Pons (tissue), 1 donor: Measurements from ENCODE around the gene CLEC3B.
A peak's percentile ranks its signal among the peaks of the same experiment; 100 is the strongest.

Experiments
- DNase-seq: peaks from one replicate; pipeline ENCODE4 v3.0.0-alpha.2; 2016; ENCODE audit warnings: low spot score

CLEC3B gene

DNA sequence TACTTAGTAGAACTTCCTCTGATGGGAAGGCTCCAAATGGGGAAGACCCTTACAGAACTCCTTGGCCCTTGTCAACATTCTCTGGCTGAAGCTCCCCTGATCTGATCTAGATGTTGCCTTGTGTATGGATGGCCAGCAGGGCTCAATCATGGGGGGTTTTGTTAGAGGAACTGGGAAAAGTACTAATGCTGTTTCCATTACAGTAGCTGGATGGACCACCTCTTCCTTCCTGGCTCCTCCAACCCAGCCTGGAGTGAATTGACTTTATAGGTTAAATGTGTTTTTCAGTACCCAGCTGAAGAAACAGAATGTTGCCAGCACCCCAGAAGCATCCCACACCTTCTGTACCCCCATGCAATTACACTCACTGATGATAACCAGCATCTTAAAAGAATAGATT, 22.7 kb upstream of the CLEC3B start:
- DNase-seq: no peak

DNA sequence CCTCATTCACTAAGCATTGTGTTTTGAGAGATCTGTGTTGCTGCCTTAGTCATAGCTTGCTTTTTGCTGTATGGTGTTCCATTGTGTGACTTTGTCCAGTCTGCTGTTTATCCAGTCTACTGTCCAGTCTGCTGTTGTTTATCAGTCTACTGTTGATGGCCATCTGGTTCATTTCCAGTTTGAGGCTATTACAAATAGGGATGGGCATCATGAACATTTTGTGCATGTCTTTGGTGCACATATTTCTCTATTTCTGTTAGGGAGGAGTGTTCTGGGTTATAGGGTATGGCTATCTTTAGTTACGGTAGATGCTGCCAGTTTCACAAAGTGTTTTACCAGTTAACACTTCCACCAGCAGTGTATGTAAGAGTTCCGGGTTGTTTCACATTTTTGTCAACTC, 22.2 kb upstream of the CLEC3B start:
- no peak for DNase-seq

DNA sequence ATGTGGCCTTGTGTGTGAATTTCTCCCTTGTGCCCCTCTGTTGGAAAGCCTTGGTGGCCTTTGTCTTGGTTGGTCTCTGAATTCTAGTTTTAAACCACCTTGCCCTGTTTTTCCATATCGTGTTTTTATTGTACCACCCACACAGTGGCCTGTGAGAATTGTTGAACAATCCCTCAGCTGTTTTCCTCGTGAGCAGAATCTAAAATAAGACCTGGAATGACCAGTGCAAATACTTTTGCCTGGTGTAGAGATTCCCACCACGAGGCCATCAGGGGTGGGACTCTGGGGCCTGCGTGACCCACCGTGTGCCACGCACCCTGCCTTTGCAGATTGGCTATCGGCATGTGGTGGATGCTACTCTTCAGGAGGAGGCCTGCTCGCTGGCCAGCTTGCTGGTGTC, 19.0 kb upstream of the CLEC3B start:
- no peak for DNase-seq

DNA sequence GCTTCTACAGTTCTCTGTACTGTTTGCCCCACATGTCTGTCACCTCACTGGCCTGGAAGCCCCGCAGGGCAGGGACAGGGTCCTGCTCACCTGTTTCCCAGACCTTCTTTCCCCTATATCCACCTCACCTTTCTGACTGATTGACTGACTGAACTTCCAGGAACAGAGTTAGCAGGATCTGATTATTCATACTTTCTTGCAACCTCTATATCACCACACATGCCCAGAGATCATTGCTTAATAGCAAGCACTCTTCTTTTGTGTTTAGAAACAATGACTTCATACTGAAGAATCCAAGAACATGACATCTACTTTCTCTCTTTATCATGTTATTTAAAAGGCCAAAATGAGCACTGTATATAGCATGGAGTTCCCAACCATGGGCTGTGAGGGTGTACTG, 18.0 kb upstream of the CLEC3B start:
- no peak for DNase-seq

DNA sequence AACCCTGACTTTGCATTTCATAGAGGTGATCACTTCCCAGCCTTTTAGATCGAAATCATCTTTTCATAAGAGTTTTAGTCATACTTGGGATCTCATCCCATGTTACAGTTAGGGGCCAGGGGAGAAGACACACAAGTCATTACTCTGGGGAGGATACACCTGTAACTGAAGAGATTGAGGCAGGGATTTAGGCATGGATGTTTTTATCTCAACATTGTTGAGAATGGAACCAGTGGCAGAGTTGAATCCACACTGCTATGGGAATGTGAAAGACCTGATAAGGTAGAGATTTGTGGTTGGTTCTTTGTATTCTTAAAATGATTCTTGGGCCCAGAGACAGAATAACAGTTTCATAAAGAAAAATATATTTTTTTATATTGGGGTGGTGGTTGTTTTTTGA, 16.2 kb upstream of the CLEC3B start:
- DNase-seq: no peak

DNA sequence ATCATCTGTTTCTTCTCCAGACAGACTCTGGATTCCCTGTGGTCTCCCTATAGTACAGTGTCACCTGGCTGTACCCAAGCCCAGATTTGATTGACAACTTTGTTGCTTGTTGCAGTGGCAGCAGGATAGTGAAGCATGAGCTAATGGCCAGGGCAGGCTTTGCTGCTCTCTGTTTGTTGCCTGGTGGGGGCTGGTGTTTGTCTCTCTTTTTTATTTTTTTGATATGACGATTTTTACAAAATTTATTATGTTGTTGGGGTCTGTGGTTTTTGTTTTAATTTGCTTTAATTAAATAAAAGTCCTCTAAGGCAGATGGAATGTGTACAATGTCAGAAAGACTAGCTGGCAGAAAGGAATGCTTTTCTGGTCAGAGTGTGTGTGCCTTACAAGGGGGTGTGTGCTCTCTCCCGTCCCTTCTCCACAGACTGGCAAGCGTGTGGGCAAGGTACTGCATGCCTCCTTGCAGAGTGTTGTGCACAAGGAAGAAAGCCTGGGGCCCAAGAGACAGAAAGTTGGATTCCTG, 15.2 kb upstream of the CLEC3B start:
- no peak for DNase-seq

DNA sequence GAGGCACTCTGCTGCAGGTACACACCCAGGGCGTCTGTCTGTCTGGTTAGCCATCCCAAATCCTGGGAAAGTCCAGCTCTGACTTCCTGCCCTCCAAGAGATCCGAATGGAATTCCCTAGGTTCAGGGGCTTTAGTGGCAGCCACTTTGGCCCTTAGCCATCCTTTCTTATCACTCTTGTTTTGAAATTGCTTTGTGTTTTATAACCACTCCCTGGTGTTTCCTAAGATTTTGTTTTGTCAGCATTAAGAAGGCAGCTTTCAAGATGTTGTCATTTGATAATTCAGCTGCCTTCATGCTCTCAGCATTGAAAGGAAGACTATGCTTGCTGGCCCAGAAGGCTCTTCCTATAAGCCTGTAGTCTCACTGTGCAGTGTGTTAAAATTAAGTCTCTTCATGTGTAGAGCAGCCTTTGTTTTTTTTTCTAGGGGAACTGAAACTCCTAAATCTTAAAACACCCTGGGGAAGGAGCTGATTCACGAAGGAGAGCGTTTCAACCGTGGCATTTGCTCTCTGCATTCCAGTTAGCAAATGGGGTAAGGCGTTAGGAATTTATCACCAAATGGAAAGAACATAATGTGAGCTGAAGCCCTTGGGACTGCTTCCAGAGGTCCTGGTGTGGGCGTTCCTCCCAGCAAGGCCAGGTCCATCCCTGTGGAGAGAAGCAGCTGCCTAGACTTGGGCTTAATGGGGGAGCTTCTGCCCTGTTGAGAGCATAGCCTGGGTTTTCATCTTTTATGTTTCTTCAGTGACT, 14.2 kb upstream of the CLEC3B start:
- peak; percentile 69 for DNase-seq

DNA sequence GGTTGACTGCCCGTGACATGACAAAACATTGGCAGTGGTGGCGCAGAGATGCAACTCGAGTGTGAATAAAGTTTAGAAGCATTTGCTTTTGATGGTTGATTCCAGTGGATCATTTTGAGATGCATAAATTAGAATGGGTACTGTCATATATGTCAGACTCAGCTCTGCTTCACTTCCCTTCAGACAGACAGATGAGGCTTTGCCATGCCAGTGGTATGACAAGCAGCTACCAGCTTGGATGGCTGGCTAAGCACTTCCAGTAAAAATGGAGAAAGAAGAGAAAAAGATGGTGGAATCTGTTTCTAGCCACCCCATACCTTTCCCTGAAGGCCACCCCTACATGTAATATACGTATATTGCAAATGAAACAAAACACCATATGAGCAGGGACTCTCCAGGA, 13.5 kb upstream of the CLEC3B start:
- DNase-seq: no peak

DNA sequence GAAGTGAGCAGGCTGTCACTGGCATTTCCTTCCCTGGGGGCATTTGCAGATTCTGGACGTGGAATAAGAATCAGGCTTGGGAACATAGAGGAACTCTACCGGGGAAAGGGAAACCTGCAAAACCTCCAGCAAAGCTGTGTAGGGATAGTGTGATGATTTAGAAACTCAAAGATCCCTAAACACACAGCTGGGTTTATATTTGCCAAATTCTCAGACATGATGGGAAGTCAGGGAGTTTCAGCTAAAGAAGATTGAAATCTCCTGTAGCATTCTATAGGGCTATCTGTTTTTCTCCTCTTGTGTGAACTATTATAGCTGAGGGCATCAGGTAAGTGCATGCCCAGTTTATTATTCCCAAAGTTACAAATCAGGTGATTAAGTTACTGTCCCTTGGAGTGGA, 9.2 kb upstream of the CLEC3B start:
- no peak for DNase-seq

DNA sequence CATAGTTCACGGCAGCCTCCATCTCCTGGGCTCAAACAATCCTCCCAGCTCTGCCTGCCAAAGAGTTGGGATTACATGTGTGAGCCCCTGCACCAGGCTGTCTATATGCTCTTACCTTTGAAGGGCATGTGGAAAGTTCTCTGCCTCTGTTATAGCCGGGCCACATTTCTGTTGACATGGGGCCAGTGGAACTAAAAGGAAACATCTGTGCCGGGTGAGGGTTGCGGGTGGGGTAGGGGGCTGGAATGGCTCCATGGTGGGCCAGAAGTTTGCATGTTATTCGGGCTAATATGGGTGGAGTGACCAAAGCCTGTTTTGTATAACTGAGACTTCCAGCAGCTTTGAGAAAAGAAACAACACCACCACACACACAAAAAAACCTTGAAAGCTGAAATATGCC, 8.3 kb upstream of the CLEC3B start:
- DNase-seq: no peak

DNA sequence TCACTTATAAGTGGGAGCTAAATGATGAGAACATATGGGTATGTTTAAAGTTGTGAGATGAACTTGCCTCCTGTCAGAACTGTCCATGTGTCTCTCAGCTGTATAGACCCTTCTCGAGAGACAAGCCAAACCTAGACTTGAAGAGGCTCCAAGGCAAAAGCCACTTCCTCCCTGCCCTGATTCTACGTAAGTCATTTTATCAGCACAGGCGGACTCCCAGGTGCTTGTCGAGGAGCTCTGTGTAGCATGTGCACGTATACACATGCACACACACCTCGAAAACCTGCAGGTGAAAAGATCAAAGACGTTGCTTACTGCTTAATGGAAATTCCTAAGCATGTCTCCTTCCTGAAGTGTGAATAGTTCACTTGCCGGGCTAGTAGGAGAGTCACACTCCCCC, 5.6 kb upstream of the CLEC3B start:
- no peak for DNase-seq

DNA sequence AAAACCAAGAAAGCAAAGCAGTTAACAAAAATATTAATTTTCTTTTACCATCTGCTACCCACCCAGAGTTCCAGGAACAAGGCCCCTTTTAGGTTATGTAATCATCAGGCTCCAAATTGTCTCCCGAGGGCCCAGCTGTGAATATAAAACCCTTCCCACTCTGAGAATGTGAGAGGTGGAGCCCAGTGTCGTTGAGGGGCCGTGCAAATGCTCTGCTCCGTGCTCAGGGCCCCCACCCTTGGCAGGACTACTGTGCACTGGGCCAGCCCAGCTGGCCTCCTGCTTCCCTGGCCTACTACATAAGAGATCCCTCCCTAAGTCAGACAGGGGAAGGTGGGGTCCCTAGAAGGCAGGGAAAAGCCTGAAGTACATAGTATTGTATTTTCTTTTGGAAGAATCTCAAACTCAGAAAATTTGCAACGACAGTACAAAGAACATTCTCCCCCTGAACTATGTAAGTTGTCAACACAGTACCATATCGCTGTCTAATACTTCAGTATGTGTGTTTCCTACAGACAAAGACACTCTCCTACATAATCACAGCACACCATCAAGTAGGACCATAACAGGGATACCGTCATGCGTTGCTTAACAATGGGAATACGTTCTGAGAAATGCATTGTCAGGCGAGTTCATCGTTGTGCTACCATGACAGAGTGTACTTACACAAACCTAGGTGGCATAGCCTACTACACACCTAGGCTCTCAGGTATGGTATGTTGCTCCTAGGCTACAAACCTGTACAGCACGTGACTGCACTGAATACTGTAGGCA, 4.4 kb upstream of the CLEC3B start:
- no peak for DNase-seq

DNA sequence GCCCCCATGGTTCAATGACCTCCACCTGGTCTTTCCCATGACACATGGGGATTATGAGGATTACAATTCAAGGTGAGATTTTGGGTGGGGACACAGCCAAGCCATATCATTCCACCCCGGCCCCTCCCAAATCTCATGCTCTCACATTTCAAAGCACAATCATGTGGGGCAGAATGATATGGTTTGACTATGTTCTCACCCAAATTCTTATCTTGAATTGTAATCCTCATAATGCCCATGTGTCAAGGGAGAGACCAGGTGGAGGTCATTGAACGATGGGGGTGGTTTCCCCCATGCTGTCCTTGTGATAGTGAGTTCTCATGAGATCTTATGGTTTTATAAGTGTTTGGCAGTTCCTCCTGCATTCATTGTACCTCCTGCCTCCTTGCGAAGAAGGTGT, 2.4 kb upstream of the CLEC3B start:
- no peak for DNase-seq

DNA sequence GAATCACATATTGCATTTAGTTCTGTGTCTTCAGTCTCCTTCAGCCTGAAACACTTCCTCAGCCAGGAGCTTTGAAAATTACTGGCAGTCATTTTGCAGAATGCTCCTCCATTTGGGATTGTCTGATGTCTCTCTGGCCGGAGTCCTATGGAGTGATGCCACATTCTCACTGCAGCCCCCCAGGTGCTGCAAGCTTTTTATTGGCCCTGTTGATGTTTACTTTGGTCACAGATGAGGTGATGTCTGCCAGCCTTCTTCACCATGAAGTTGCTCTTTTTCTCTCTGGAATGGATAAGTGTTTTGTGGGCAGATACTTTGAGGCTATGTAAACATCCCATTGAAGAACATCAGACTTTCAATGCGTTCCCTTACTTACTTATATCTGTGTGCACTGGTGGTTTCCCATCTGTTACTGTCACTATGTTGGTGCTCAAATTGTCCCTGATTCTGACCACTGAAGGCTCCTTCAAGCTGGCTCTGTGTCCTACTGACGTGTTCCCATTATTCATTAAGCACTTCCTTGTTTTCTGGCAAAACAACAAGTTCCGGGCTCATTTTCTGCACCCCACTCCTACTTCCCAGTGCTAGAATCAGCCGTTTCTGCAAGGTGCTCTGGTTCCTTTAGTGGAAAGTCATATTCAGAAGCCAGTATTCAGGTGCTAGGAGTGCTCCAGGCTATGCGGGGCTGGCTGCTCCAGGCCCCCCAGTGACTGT, 1.4 kb upstream of the CLEC3B start:
- DNase-seq: no peak

DNA sequence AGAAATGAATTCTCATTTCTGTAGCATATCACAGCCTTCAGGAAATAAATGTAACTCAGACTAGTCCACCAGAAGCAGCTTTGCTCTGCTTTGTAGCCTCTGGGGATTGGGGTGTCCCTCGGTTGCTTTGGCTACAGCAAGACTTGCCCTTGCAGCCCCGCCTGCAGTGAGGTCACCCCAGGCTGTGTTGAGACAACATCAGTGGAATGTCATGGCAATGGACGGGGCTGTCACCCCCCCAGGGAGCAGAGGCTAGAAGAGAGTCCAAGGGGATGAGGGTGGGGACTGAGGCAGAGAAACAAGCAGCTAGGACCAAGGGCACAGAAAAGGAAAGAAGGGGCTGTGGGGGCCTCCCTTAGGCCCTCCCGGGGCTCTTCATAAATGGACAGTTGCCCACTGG, 854 bp downstream of the CLEC3B start:
- no peak for DNase-seq

DNA sequence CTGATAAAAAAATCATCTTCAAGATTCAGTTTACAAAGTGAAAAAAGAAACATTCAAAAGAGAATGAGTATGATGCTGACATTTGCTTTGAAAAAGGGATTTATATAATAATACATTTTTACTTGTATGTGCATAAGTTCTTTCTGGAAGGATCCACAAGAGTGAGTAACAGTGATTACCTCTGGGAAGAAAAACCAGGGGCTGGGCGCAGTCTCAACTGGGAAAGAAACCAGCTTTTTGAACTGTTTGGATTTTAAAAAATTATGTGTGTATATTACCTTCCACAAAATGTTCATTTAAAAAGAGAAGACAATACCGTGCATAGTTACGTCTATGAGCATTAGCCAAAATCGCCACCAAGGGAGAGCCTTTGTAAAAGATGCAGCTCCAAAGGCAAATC, 1.3 kb downstream of the CLEC3B start:
- DNase-seq: no peak

DNA sequence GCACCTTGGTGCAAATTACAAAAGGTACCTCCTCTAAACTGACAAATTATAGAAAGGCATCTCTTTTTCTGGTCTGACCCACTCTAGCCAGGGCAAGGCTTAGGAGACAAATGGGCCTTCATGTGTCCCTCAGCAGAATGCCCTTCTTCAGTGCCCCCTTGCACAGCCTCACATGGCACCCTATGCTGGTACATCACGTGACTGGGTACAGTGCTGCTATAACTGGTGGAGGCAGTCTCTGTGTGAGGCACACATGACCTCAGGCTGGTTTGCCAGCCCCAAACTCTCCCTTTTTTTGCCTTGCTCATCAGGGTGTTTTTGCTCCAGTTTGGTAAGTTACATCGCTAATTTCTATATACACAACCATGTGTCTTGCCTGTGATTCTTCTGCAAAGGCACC, 3.1 kb downstream of the CLEC3B start:
- DNase-seq: no peak

DNA sequence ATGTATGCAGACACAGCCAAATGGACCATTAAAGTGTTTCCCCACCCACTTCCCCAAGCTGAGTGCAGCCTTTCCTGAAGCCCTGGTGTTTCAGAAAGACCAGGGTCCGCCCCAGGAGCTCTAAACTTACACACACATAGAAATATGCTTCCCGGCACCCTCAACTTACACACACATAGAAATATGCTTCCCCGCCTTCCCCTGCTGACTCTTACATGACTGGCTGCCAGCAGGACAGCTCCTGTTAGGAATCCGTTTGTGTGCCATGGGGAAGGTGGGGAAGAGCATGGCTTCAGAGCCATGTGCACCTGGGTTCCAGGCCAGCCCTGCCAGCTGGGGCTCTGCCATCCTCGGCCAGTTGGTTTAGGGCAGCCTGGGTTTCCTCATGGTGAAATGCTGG, 3.6 kb downstream of the CLEC3B start:
- no peak for DNase-seq

DNA sequence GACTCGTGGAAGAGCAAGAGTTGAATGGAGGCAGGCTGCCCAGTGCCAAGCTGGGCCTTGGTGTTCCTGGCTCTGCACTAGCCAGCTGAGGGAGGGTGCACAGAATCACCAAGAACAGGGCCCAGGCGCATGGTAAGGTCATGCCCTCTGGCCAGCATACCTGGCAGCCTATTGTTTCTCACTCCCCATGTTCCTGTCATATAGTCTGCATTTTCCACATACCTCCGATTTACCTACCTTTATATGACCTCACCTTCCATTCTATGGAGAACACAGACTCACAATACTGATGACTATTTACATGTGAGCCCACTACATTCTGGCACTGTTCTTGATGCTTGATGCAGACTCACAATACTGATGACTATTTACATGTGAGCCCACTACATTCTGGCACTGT, 5.4 kb downstream of the CLEC3B start:
- no peak for DNase-seq

DNA sequence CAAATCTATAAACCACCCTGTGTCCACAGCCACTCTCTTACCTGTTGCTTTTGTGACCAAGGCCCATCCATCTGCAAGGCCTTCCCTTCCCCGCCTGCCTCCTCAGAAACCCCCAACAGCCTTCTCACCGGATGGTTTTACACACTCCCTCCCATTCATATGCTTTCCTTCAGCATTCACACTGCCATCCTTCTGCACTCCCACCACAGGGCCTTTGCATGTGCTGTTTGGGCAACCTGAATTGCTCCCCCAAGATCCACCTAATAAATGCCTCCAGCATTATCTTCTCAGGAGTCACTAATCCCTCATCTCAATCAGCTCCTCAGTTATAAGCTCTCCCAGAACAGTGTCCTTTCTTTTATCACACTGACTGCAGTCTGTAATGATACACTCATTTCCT, 6.0 kb downstream of the CLEC3B start:
- DNase-seq: no peak

DNA sequence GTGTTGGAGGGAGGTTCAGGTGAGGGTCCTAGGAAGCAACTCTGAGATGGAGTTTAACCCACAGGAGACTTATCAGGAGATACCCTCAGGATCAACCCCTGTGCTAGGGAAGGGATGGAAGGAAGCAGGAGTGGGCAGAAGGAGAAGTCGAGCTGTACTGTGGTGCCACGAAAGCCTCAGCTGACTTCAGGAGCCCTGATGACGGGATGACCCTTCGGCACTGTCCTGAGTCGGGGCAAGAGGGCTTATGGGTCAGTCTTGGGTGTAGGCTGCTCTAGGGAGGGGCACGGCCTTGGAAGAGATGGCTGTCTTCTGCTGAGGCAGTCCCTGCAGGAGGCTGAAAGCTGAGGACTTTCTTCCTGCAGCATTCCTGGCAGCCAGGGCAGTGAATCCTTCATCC, 7.7 kb downstream of the CLEC3B start:
- no peak for DNase-seq

DNA sequence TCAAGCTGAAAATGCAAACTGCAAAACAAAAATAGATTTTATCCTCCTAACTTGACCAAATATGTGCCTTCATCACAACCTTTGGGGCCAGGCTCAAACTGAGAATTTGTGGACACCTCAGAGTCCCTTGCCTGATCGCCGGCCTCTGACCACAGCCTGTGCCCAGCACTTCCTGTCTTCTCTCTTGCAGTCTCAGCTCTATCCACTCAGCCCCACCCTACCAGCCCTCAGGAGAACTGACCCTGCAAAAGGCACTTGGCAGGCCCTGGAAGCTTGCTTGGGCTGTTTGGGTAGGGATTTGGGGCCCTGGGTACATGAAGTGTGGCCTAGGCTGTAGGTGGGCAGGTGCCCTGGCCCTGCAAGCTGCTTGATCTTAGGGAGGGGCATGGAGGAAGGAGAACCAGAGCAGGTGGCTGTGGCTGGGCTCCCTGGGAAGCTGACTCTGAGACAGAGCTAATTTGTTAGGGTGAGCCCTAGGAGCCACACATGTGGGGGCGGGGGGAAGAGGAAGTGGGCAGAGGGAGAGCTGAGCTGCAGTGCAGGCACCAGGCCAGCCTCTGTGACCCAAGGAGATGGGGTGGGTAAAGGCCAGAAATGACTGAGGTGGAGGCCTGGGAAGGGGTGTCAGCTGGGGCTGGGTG, 8.6 kb downstream of the CLEC3B start:
- DNase-seq: peak; percentile 71
